Retinal pigment epithelial cell (primary cell): ENCODE measurements around the gene PRXL2B.
"Not testable (repeated sequence)": the region's sequence is repeated elsewhere in the genome, so short reads cannot be mapped to it uniquely, and the experiment has no call there.

Experiments used
- DNase-seq: peaks from one replicate; pipeline ENCODE4 v3.0.0-alpha.2; 2010; ENCODE audit warnings: low read depth
- H3K4me3 ChIP-seq: 2 replicates; pipeline ENCODE4 v1.5.1; 2011; ENCODE audit warnings: mild to moderate bottlenecking, low read length, control low read depth, moderate library complexity
- CTCF ChIP-seq: conservative IDR thresholded peaks from 2 replicates; pipeline ENCODE4 v1.5.1; 2011; ENCODE audit warnings: low read depth, low read length, control low read depth, inconsistent platforms

Gene PRXL2B

GRCh38 chr1:2612591-2613365, 26.2 kb downstream of the PRXL2B start:
- TF ChIP-seq CTCF: no peak
- no peak for DNase-seq
- H3K4me3 ChIP-seq: no peak overlapping the region

GRCh38 chr1:2614145-2614544, 27.6 kb downstream of the PRXL2B start:
- DNase-seq: no peak
- no peak for TF ChIP-seq CTCF
- H3K4me3 ChIP-seq: no peak overlapping the region

GRCh38 chr1:2617971-2618470, 31.4 kb downstream of the PRXL2B start:
- no peak overlapping the region for H3K4me3 ChIP-seq
- no peak for TF ChIP-seq CTCF
- DNase-seq: no peak

GRCh38 chr1:2623571-2624337, 37.2 kb downstream of the PRXL2B start:
- no peak for DNase-seq
- no peak overlapping the region for H3K4me3 ChIP-seq
- no peak for TF ChIP-seq CTCF

GRCh38 chr1:2624735-2625300, 38.2 kb downstream of the PRXL2B start:
- DNase-seq: no peak
- no peak overlapping the region for H3K4me3 ChIP-seq
- TF ChIP-seq CTCF: no peak

- H3K4me3 ChIP-seq: no peak overlapping the region
- no peak for TF ChIP-seq CTCF
Measured at GRCh38 chr1:2625311-2625710, 38.7 kb downstream of the PRXL2B start.

GRCh38 chr1:2625748-2626147, 39.2 kb downstream of the PRXL2B start:
- not testable (repeated sequence) for DNase-seq, H3K4me3 ChIP-seq

More at GRCh38 chr1:2625311-2625710, 38.7 kb downstream of the PRXL2B start:
- no peak for DNase-seq
